GM12878 (cell line): ENCODE data around the gene SH2B3.

Experiments used
- ATF7 ChIP-seq: fragments of 450-650 bp; IDR thresholded peaks from 2 replicates; pipeline ENCODE4 v1.6.1; 2016; ENCODE audit warnings: low read depth, mild to moderate bottlenecking
- BMI1 ChIP-seq: fragments of 450-650 bp; IDR thresholded peaks from 2 replicates; pipeline ENCODE4 v1.6.1; 2016; ENCODE audit warnings: mild to moderate bottlenecking, moderate library complexity, borderline replicate concordance
- CTCF ChIP-seq, 3 experiments: IDR thresholded peaks in 2 of 3; conservative IDR thresholded peaks in 1 of 3; 2 replicates each; pipeline ENCODE4 v1.5.1; 2011; ENCODE audit warnings: low read depth in 3 of 3, low read length in 3 of 3, mild to moderate bottlenecking in 3 of 3, control low read depth in 2 of 3, moderate library complexity in 2 of 3, inconsistent platforms in 1 of 3, mixed read lengths in 1 of 3; ENCODE audit not compliant: control insufficient read depth in 2 of 3, insufficient read depth in 1 of 3; ENCODE audit errors: extremely low read depth in 1 of 3
- EZH2 ChIP-seq: IDR thresholded peaks from 2 replicates; pipeline ENCODE4 v1.6.1; 2012; ENCODE audit warnings: low read depth, mild to moderate bottlenecking, control low read depth, inconsistent platforms, low read length, borderline replicate concordance; ENCODE audit not compliant: control insufficient read depth
- HDGF ChIP-seq: fragments of 450-650 bp; IDR thresholded peaks from 2 replicates; pipeline ENCODE4 v1.6.1; 2016; ENCODE audit warnings: antibody characterized with exemption
- JUND ChIP-seq: IDR thresholded peaks from 2 replicates; pipeline ENCODE4 v1.6.1; 2012; ENCODE audit warnings: low read depth, mild to moderate bottlenecking, low read length, improper control_type of control experiment, moderate library complexity
- MTA2 ChIP-seq: fragments of 450-650 bp; IDR thresholded peaks from 2 replicates; pipeline ENCODE4 v1.6.1; 2016; ENCODE audit warnings: low read depth, mild to moderate bottlenecking, moderate library complexity
- POLR2A ChIP-seq: IDR thresholded peaks from 2 replicates; pipeline ENCODE4 v1.6.1; 2011; ENCODE audit warnings: low read depth, mild to moderate bottlenecking, low read length
- RFX5 ChIP-seq: IDR thresholded peaks from 2 replicates; pipeline ENCODE4 v1.6.1; 2011; ENCODE audit warnings: low read depth, low read length, improper control_type of control experiment
- SPI1 ChIP-seq: IDR thresholded peaks from 2 replicates; pipeline ENCODE4 v1.6.1; 2011; ENCODE audit warnings: low read depth, mild to moderate bottlenecking, low read length, moderate library complexity, borderline replicate concordance; ENCODE audit not compliant: insufficient read depth
- ZBTB33 ChIP-seq: fragments of 450-650 bp; IDR thresholded peaks from 2 replicates; pipeline ENCODE4 v1.6.1; 2017; ENCODE audit warnings: mild to moderate bottlenecking
- ZBTB40 ChIP-seq: fragments of 450-650 bp; IDR thresholded peaks from 2 replicates; pipeline ENCODE4 v1.6.1; 2016; ENCODE audit warnings: mild to moderate bottlenecking, moderate library complexity, borderline replicate concordance
- ZZZ3 ChIP-seq: IDR thresholded peaks from 2 replicates; pipeline ENCODE4 v1.6.1; 2011; ENCODE audit warnings: low read depth; ENCODE audit not compliant: control insufficient read depth, insufficient read length

- TF ChIP-seq MTA2: no peak
- TF ChIP-seq ZZZ3: no peak
- TF ChIP-seq POLR2A: no peak
- TF ChIP-seq ATF7: no peak
- TF ChIP-seq RFX5: no peak
- TF ChIP-seq ZBTB40: no peak
- no peak for TF ChIP-seq EZH2
- TF ChIP-seq ZBTB33: no peak
- TF ChIP-seq CTCF (IDR thresholded peaks at IDR 0.05 in 2 of 3, conservative IDR thresholded peaks at IDR 0.05 in 1 of 3; ENCODE audit: control insufficient read depth in 2 of 3, extremely low read depth in 1 of 3, insufficient read depth in 1 of 3, low read depth in 3 of 3, low read length in 3 of 3): no peak
- no peak for TF ChIP-seq HDGF
- no peak for TF ChIP-seq SPI1
- TF ChIP-seq JUND: no peak
- TF ChIP-seq BMI1: no peak
Observed at GRCh38 chr12:111441107-111441928, 35.6 kb downstream of the SH2B3 start.
